Measurements from ENCODE around the gene TNFRSF18. TPM values are rescaled to one million over a fixed set of nuclear protein-coding genes. Genes with fewer than 3 reads are reported as not detected.

Gene TNFRSF18
- total and polyA plus RNA-seq, 4 donors: 0.17 to 0.24 (median 0.19) TPM; not detected in 1

DNA sequence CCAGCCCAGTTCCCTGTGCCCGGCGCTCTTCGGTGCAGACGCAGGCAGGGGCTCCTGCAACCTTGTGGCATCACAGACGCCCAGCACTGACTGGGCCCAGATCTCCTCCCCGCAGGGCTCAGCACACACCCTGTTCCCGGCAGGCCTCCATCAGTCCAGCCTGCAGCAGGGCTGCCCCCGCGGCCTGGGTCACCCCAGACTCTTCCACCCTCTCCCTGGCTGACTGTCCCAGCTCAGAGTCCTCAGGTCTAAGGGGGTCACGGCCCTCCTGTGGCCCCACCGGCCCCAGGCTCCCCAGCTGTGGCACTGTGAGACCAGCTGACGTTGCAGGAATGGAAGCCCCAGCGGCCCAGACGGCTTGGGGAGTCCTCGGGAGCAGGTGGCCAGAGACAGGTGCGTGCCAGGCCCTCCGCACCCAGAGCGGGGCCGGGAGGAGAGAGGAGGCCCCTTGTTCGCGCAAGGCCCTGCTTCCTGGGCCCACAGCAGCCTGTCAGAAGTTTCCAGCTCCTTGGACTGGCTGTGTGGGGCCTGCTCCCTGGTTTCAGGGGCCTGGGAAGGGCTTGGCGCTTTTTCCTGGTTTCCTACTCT lies 29.9 kb upstream of the TNFRSF18 start:
- Histone ChIP-seq H3K36me3 (ENCODE audit: control insufficient read depth in 4 of 4, insufficient read depth in 3 of 4, low read depth in 1 of 4, low read length in 3 of 4) (no peaks in the 10 kb centered on the region), H3K9ac (ENCODE audit: low read depth in 1 of 2, low read length in 2 of 2) (no peak overlapping the region), H3K9me3 (ENCODE audit: control insufficient read depth in 4 of 4, low read length in 3 of 4) (no peaks in the 10 kb centered on the region), H3K4me1 (ENCODE audit: control insufficient read depth in 4 of 4, insufficient read depth in 4 of 4, low read length in 3 of 4) (peaks cover 9 to 34% (median 23%) of the 10 kb centered on the region in 4 donors), H3K4me3 (ENCODE audit: low read depth in 1 of 3, low read length in 3 of 3) (no peak overlapping the region), H3K27ac (ENCODE audit: low read depth in 1 of 2, low read length in 2 of 2) (no peak overlapping the region), H3K27me3 (ENCODE audit: control insufficient read depth in 4 of 4, insufficient read depth in 4 of 4, low read length in 3 of 4) (no peaks in the 10 kb centered on the region)
- WGBS: 83% methylated on average over 22 of the region's 22 CpGs
- TF ChIP-seq FOXA1 (IDR thresholded peaks at IDR 0.05): no peak
- TF ChIP-seq, protein P1, sequence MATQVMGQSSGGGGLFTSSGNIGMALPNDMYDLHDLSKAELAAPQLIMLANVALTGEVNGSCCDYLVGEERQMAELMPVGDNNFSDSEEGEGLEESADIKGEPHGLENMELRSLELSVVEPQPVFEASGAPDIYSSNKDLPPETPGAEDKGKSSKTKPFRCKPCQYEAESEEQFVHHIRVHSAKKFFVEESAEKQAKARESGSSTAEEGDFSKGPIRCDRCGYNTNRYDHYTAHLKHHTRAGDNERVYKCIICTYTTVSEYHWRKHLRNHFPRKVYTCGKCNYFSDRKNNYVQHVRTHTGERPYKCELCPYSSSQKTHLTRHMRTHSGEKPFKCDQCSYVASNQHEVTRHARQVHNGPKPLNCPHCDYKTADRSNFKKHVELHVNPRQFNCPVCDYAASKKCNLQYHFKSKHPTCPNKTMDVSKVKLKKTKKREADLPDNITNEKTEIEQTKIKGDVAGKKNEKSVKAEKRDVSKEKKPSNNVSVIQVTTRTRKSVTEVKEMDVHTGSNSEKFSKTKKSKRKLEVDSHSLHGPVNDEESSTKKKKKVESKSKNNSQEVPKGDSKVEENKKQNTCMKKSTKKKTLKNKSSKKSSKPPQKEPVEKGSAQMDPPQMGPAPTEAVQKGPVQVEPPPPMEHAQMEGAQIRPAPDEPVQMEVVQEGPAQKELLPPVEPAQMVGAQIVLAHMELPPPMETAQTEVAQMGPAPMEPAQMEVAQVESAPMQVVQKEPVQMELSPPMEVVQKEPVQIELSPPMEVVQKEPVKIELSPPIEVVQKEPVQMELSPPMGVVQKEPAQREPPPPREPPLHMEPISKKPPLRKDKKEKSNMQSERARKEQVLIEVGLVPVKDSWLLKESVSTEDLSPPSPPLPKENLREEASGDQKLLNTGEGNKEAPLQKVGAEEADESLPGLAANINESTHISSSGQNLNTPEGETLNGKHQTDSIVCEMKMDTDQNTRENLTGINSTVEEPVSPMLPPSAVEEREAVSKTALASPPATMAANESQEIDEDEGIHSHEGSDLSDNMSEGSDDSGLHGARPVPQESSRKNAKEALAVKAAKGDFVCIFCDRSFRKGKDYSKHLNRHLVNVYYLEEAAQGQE (IDR thresholded peaks at IDR 0.05): no peak
- TF ChIP-seq NR2F2 (IDR thresholded peaks at IDR 0.05): no peak
- TF ChIP-seq, protein P2, sequence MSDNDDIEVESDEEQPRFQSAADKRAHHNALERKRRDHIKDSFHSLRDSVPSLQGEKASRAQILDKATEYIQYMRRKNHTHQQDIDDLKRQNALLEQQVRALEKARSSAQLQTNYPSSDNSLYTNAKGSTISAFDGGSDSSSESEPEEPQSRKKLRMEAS (IDR thresholded peaks at IDR 0.05): no peak
- TF ChIP-seq HNF4A (conservative IDR thresholded peaks at IDR 0.05): no peak
- no peak for TF ChIP-seq EGR1 (IDR thresholded peaks at IDR 0.05; ENCODE audit: low read depth in 2 of 2)
- TF ChIP-seq, protein P3, sequence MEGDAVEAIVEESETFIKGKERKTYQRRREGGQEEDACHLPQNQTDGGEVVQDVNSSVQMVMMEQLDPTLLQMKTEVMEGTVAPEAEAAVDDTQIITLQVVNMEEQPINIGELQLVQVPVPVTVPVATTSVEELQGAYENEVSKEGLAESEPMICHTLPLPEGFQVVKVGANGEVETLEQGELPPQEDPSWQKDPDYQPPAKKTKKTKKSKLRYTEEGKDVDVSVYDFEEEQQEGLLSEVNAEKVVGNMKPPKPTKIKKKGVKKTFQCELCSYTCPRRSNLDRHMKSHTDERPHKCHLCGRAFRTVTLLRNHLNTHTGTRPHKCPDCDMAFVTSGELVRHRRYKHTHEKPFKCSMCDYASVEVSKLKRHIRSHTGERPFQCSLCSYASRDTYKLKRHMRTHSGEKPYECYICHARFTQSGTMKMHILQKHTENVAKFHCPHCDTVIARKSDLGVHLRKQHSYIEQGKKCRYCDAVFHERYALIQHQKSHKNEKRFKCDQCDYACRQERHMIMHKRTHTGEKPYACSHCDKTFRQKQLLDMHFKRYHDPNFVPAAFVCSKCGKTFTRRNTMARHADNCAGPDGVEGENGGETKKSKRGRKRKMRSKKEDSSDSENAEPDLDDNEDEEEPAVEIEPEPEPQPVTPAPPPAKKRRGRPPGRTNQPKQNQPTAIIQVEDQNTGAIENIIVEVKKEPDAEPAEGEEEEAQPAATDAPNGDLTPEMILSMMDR (IDR thresholded peaks at IDR 0.05; ENCODE audit: low read depth, low read length, missing input control): no peak
- TF ChIP-seq GABPA (IDR thresholded peaks at IDR 0.05 in 1 of 2, conservative IDR thresholded peaks at IDR 0.05 in 1 of 2): no peak
- TF ChIP-seq, protein P4, sequence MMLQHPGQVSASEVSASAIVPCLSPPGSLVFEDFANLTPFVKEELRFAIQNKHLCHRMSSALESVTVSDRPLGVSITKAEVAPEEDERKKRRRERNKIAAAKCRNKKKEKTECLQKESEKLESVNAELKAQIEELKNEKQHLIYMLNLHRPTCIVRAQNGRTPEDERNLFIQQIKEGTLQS (IDR thresholded peaks at IDR 0.05): no peak
- no peak for TF ChIP-seq RAD21 (IDR thresholded peaks at IDR 0.05)
- TF ChIP-seq FOXA2 (IDR thresholded peaks at IDR 0.05): no peak
- TF ChIP-seq JUND (IDR thresholded peaks at IDR 0.05): no peak
- no peak for DNase-seq (ENCODE audit: low spot score)

DNA sequence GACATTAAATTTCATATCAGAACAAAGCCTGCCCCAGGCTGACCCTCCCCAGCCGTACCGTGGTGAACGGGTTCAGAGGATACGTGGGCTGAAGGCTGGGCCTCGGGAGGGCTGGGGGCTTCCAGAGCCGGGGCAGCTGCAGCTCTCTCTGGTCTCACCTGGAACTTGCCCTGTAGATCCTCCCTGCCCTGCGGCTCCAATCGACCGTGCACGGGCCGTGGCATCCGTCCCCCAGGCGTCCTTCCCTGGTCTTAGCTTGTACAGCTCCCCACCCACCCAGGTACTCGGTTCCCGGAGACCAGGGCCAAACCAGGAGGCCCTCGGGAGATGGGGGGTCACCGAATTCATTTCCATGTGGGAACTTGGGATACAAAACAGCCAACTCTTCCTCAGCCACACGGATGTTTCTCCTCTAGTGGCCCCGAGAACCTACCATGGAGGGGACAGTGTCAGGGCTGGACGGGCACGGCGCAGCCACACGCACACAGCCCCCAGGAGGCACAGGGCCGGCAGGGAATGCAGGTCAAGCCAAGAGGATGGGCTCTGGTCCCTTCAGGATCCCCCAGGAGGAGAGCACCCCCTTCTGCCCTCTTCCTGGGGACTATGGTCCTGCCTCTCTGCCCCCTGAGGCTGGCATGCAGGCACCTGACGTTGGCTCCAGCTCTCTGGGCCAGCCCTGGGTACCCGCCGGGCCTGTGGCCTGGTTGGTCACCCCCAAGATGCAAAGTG lies 28.8 kb upstream of the TNFRSF18 start:
- Histone ChIP-seq H3K4me3 (ENCODE audit: low read depth in 1 of 3, low read length in 3 of 3) (no peak overlapping the region), H3K9ac (ENCODE audit: low read depth in 1 of 2, low read length in 2 of 2) (no peak overlapping the region), H3K4me1 (ENCODE audit: control insufficient read depth in 4 of 4, insufficient read depth in 4 of 4, low read length in 3 of 4) (peaks cover 19 to 41% (median 29%) of the 10 kb centered on the region in 4 donors), H3K9me3 (ENCODE audit: control insufficient read depth in 4 of 4, low read length in 3 of 4) (no peaks in the 10 kb centered on the region), H3K27me3 (ENCODE audit: control insufficient read depth in 4 of 4, insufficient read depth in 4 of 4, low read length in 3 of 4) (no peaks in the 10 kb centered on the region), H3K36me3 (ENCODE audit: control insufficient read depth in 4 of 4, insufficient read depth in 3 of 4, low read depth in 1 of 4, low read length in 3 of 4) (no peaks in the 10 kb centered on the region), H3K27ac (ENCODE audit: low read depth in 1 of 2, low read length in 2 of 2) (no peak overlapping the region)
- TF ChIP-seq JUND (IDR thresholded peaks at IDR 0.05): no peak
- WGBS: 94% methylated on average over 27 of the region's 27 CpGs
- DNase-seq (ENCODE audit: low spot score): no peak
